Measurements from ENCODE around the gene CYCS.

DNA sequence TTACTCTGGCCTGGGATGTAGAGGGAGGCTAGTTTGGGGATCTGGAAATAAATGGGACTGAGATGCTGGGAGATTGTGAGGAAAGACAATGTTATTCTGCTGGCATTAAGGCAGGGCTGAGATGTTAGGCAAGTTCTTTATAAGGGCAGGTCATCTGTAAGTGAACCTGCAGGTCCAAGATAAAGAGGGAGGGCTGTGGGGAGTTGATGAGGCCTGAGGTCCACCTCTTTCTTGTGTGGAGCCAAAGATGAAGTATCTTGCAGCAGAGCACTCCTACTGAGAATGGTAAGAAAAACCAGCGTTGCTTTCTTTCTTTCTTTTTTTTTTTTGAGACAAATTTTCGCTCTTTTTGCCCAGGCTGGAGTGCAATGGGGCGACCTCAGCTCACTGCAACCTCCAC is 19.1 kb downstream of the CYCS start:
- no peak for TF ChIP-seq CTCF (IDR thresholded peaks at IDR 0.05)
- no peak for TF ChIP-seq POLR2A (IDR thresholded peaks at IDR 0.05)
